ENCODE results near the gene DNAL4.

Gene DNAL4

DNA sequence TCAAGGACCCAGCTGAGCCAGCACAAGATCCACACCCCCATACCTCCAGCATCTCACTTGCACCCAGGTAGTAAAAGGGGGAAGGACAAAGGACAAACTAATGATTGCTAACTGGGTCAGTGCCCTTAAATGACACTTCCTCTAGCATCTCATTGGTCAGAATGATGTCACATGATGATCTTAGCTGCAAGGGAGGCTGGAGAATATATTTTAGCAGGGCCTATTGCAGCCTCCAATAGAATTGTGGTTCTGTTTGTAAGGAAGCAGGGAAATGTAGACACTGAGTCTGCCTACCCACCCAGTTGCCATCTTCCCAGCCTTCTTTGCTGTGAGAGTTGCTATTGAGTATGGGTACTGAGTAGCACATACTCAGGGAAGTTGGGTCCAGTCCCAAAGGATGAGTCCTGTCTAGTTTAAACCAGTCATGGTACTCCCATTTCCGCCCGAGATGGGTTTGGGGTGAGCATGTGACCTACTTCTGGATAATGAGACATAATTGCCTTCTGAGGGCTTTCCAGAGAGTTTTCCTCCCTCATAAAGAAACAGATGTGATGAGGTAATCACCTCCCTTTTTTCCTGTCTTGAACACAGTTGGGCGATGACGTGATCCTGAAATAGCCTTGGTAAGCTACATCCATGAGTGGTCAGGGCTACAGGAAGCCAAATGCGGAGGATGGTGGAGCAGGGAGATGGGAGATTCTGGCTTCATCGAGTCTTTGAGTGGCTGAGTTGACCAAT lies 5.5 kb upstream of the DNAL4 start:
- H3K4me3 ChIP-seq (replicated peaks; ENCODE audit: low read depth, low read length) = no peak overlapping the region
- TF ChIP-seq, protein P1, sequence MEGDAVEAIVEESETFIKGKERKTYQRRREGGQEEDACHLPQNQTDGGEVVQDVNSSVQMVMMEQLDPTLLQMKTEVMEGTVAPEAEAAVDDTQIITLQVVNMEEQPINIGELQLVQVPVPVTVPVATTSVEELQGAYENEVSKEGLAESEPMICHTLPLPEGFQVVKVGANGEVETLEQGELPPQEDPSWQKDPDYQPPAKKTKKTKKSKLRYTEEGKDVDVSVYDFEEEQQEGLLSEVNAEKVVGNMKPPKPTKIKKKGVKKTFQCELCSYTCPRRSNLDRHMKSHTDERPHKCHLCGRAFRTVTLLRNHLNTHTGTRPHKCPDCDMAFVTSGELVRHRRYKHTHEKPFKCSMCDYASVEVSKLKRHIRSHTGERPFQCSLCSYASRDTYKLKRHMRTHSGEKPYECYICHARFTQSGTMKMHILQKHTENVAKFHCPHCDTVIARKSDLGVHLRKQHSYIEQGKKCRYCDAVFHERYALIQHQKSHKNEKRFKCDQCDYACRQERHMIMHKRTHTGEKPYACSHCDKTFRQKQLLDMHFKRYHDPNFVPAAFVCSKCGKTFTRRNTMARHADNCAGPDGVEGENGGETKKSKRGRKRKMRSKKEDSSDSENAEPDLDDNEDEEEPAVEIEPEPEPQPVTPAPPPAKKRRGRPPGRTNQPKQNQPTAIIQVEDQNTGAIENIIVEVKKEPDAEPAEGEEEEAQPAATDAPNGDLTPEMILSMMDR (IDR thresholded peaks at IDR 0.05; ENCODE audit: low read depth, low read length, missing control alignments) = no peak
- peak; percentile 32 for DNase-seq (ENCODE audit: extremely low read depth, low read depth)

DNA sequence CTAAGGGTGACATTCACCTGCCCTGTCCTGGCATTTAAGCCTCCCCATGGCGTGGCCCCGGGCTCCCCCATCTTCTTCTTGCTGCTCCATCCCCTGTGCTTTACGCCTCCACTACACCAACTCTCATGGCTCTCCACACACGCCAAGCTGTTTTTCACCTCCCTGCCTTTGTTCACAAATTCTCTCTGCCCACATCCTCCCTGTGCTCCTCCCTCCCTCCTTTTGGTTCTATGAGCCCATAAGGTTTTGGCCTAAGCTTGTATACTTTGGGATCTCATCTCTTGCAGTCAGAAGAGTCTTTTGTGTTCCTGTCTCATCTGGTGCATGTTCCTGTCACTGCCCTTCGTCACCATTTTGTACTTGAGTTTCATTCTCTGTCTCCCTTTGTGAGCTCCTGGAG lies 4.6 kb upstream of the DNAL4 start:
- TF ChIP-seq, protein P1 (IDR thresholded peaks at IDR 0.05; ENCODE audit: low read depth, low read length, missing control alignments) = no peak
- no peak overlapping the region for H3K4me3 ChIP-seq (replicated peaks; ENCODE audit: low read depth, low read length)
- no peak for DNase-seq (ENCODE audit: extremely low read depth, low read depth)

DNA sequence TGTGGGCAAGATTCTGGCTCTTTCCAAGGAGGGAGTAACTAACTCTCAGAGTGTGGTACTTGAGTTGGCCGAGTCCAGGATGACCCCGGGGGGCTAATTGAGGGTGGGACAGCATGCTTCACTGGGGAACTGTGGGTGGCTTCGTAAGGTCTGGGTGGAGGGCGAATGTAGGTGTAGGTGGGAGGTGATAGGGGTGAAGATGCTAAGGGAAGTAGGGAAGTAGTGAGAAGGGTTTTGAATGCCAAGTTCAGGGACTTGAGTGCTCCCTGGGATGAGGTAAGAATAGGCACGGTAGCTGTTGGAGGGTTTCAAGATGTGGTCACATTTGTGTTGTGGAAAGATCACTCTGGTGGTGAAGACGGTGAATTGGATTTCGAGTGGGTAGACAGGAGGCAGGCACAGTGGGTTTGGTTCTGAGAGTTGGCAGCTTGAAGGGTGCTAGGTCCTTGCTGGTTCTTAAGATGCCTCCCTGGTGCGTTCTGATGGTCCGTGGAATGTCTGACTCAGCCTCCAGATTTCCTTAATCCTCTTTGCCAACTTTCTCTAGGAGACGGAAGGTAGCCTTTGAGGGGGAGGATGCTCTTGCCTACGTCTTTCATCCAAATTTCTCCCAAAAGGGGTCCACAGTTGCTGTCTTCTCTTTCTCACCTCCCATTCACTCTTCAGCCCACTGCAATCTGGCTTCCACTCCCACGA lies 2.5 kb upstream of the DNAL4 start:
- DNase-seq (ENCODE audit: extremely low read depth, low read depth) = no peak
- TF ChIP-seq, protein P1 (IDR thresholded peaks at IDR 0.05; ENCODE audit: low read depth, low read length, missing control alignments) = no peak
- H3K4me3 ChIP-seq (replicated peaks; ENCODE audit: low read depth, low read length) = no peak overlapping the region

GRCh38 chr22:38795569-38795968 lies 1.6 kb upstream of the DNAL4 start:
- no peak overlapping the region for H3K4me3 ChIP-seq (replicated peaks; ENCODE audit: low read depth, low read length)
- DNase-seq (ENCODE audit: extremely low read depth, low read depth) = no peak
- TF ChIP-seq, protein P1 (IDR thresholded peaks at IDR 0.05; ENCODE audit: low read depth, low read length, missing control alignments) = no peak

DNA sequence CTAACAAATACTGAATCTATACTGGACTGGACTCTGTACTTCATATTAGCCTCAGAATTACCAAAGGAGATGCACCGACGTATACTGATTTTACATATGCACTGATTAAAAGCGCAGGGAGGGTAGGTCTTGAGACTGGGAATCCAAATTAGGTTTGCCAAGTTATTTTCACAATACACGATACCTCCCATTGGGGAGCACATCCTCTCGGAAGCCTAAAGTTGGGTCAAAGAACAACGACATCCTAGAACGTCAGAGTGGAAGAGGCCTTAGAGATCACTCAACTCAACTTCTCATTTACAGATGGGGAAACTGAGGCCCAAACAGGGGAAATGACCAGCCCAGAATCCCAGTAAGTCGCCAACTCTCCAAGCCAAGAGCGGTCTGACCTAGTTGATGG lies 626 bp downstream of the DNAL4 start:
- TF ChIP-seq, protein P1 (IDR thresholded peaks at IDR 0.05; ENCODE audit: low read depth, low read length, missing control alignments) = no peak
- DNase-seq (ENCODE audit: extremely low read depth, low read depth) = no peak
- H3K4me3 ChIP-seq (replicated peaks; ENCODE audit: low read depth, low read length) = peak overlapping the region; percentile 54

DNA sequence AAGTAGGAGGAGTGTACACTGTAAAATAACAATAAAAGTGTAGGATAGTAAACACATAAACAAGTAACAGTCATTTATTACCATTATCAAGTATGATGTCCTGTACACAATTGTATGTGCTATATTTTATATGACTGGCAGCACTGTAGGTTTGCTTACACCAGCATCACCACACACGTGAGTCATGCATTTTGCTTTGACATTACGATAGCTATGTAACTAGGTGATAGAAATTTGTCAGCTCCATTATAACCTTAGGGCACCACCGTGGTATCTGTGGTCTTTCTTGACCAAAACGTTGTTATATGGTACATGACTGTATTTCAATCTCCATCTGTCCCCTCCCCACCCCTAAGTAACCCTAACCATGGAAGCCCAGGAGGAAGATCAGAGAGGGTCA lies 1.1 kb downstream of the DNAL4 start:
- no peak for DNase-seq (ENCODE audit: extremely low read depth, low read depth)
- H3K4me3 ChIP-seq (replicated peaks; ENCODE audit: low read depth, low read length) = peak overlapping the region; percentile 54
- TF ChIP-seq, protein P1 (IDR thresholded peaks at IDR 0.05; ENCODE audit: low read depth, low read length, missing control alignments) = no peak
